ENCODE results near the gene OGDH. TPM values are rescaled to one million over a fixed set of nuclear protein-coding genes. Genes with fewer than 3 reads are reported as not detected.

OGDH gene
- total RNA-seq, 1 donor: 99.7 TPM

GRCh38 chr7:44569959-44570358, 36.5 kb upstream of the OGDH start:
- no peak for TF ChIP-seq CTCF (IDR thresholded peaks at IDR 0.05; ENCODE audit: insufficient read depth, low read depth, low read length)
- DNase-seq (ENCODE audit: low read depth): no peak
- H3K4me3 ChIP-seq (ENCODE audit: low read depth, low read length): no peak overlapping the region

- no peak for DNase-seq (ENCODE audit: low read depth)
- TF ChIP-seq CTCF (IDR thresholded peaks at IDR 0.05; ENCODE audit: insufficient read depth, low read depth, low read length): no peak
- H3K4me3 ChIP-seq (ENCODE audit: low read depth, low read length): peak overlapping the region; percentile 96
Observed at GRCh38 chr7:44572771-44573170, 33.7 kb upstream of the OGDH start.

- DNase-seq (ENCODE audit: low read depth): peak; percentile 94
- peak within 1 kb of the TSS; percentile 96 for H3K4me3 ChIP-seq (ENCODE audit: low read depth, low read length)
- TF ChIP-seq CTCF (IDR thresholded peaks at IDR 0.05; ENCODE audit: insufficient read depth, low read depth, low read length): no peak
Observed at GRCh38 chr7:44573464-44574286, 32.8 kb upstream of the OGDH start, which contains the start of gene DDX56. TSS of gene DDX56 (minus strand) at chr7:44573908. CDS start at chr7:44573895, 13 bp downstream.

GRCh38 chr7:44574287-44574872, 32.0 kb upstream of the OGDH start:
- TF ChIP-seq CTCF (IDR thresholded peaks at IDR 0.05; ENCODE audit: insufficient read depth, low read depth, low read length): no peak
- peak overlapping the region; percentile 96 for H3K4me3 ChIP-seq (ENCODE audit: low read depth, low read length)
- DNase-seq (ENCODE audit: low read depth): no peak

- no peak overlapping the region for H3K4me3 ChIP-seq (ENCODE audit: low read depth, low read length)
- DNase-seq (ENCODE audit: low read depth): no peak
- TF ChIP-seq CTCF (IDR thresholded peaks at IDR 0.05; ENCODE audit: insufficient read depth, low read depth, low read length): no peak
Observed at GRCh38 chr7:44575054-44575453, 31.4 kb upstream of the OGDH start.

GRCh38 chr7:44576228-44576627, 30.2 kb upstream of the OGDH start:
- DNase-seq (ENCODE audit: low read depth): no peak
- H3K4me3 ChIP-seq (ENCODE audit: low read depth, low read length): no peak overlapping the region
- no peak for TF ChIP-seq CTCF (IDR thresholded peaks at IDR 0.05; ENCODE audit: insufficient read depth, low read depth, low read length)
